Activated CD8-positive, alpha-beta memory T cell treated with anti-CD3 and anti-CD28 coated beads, Interleukin-2, amount 50 U/mL, for 48 hours (primary cell): ENCODE data around the gene CDKL4.
"Not testable (repeated sequence)": the region's sequence is repeated elsewhere in the genome, so short reads cannot be mapped to it uniquely, and the experiment has no call there.

Experiments
- DNase-seq: peaks from one replicate; pipeline ENCODE4 v3.0.0-alpha.2; 2020

Gene CDKL4

GRCh38 chr2:39140948-39141333 is 102.8 kb downstream of the CDKL4 start:
- DNase-seq, result not testable (repeated sequence)

- no peak for DNase-seq
These were observed 103.4 kb downstream of the CDKL4 start for GRCh38 chr2:39140322-39140847.

GRCh38 chr2:39139511-39140237 is 104.1 kb downstream of the CDKL4 start:
- no peak for DNase-seq

GRCh38 chr2:39138837-39139211 is 104.9 kb downstream of the CDKL4 start:
- DNase-seq, result no peak

GRCh38 chr2:39138187-39138836 is 105.5 kb downstream of the CDKL4 start:
- not testable (repeated sequence) for DNase-seq

GRCh38 chr2:39136799-39137198 is 107.0 kb downstream of the CDKL4 start:
- DNase-seq, result no peak

GRCh38 chr2:39135690-39136259 is 108.0 kb downstream of the CDKL4 start:
- DNase-seq, result no peak

GRCh38 chr2:39133215-39133851 is 110.4 kb downstream of the CDKL4 start:
- DNase-seq, result no peak

- DNase-seq, result no peak
These were observed 114.8 kb downstream of the CDKL4 start for GRCh38 chr2:39128919-39129391.

GRCh38 chr2:39127973-39128372 is 115.8 kb downstream of the CDKL4 start:
- DNase-seq, result peak; percentile 67
